GM23248 (cell line): Measurements from ENCODE around the gene KMT5B. TPM values are rescaled to one million over a fixed set of nuclear protein-coding genes. Genes with fewer than 3 reads are reported as not detected.

Experiments used
- DNase-seq: peaks from one replicate; pipeline ENCODE4 v3.0.0-alpha.2; 2015
- H2AFZ ChIP-seq: fragments of 200-600 bp; sonication (generic); 2 replicates; pipeline ENCODE4 v1.6.1; 2016; ENCODE audit warnings: antibody characterized with exemption
- H3F3A ChIP-seq: fragments of 200-600 bp; sonication (generic); 2 replicates; pipeline ENCODE4 v1.6.1; 2016; ENCODE audit warnings: mild to moderate bottlenecking, antibody characterized with exemption, mixed run types; ENCODE audit not compliant: insufficient read depth
- H3K27ac ChIP-seq: fragments of 200-600 bp; sonication (generic); 2 replicates; pipeline ENCODE4 v1.5.1; 2016; ENCODE audit warnings: mild to moderate bottlenecking
- H3K27me3 ChIP-seq: fragments of 200-600 bp; sonication (generic); replicated peaks from 2 replicates; pipeline ENCODE4 v1.6.1; 2016; ENCODE audit warnings: mild to moderate bottlenecking; ENCODE audit not compliant: insufficient read depth
- H3K36me3 ChIP-seq: fragments of 200-600 bp; sonication (generic); 2 replicates; pipeline ENCODE4 v1.6.1; 2016; ENCODE audit warnings: low read depth, mild to moderate bottlenecking
- H3K4me1 ChIP-seq: fragments of 200-600 bp; sonication (generic); 2 replicates; pipeline ENCODE4 v1.6.1; 2016; ENCODE audit warnings: mild to moderate bottlenecking; ENCODE audit not compliant: insufficient read depth
- H3K4me2 ChIP-seq: fragments of 200-600 bp; sonication (generic); one replicate; pipeline ENCODE4 v1.6.1; 2016; ENCODE audit warnings: mild to moderate bottlenecking; ENCODE audit not compliant: unreplicated experiment
- H3K4me3 ChIP-seq: fragments of 200-600 bp; sonication (generic); 2 replicates; pipeline ENCODE4 v1.5.1; 2016; ENCODE audit warnings: mild to moderate bottlenecking
- H3K79me2 ChIP-seq: fragments of 200-600 bp; sonication (generic); 2 replicates; pipeline ENCODE4 v1.6.1; 2016; ENCODE audit warnings: mild to moderate bottlenecking; ENCODE audit not compliant: insufficient read depth
- H3K9ac ChIP-seq: fragments of 200-600 bp; sonication (generic); 2 replicates; pipeline ENCODE4 v1.6.1; 2016; ENCODE audit warnings: mild to moderate bottlenecking
- H3K9me2 ChIP-seq: fragments of 200-600 bp; sonication (generic); 2 replicates; pipeline ENCODE4 v1.6.1; 2016; ENCODE audit warnings: mixed run types, mild to moderate bottlenecking, moderate library complexity; ENCODE audit not compliant: insufficient read depth
- H3K9me3 ChIP-seq: fragments of 200-600 bp; sonication (generic); one replicate; pipeline ENCODE4 v1.6.1; 2017; ENCODE audit warnings: low read depth
- H4K20me1 ChIP-seq: fragments of 200-600 bp; sonication (generic); 2 replicates; pipeline ENCODE4 v1.6.0; 2016; ENCODE audit not compliant: insufficient read depth
- EZH2 ChIP-seq: fragments of 200-600 bp; sonication (generic); IDR thresholded peaks from 2 replicates; pipeline ENCODE4 v1.6.1; 2018; ENCODE audit warnings: antibody characterized with exemption, mild to moderate bottlenecking; ENCODE audit not compliant: insufficient read depth, poor library complexity, severe bottlenecking
- EZH2phosphoT487 ChIP-seq: fragments of 200-600 bp; sonication (generic); IDR thresholded peaks from 2 replicates; pipeline ENCODE4 v1.6.1; 2018; ENCODE audit warnings: antibody characterized with exemption, moderate library complexity, mild to moderate bottlenecking, low read depth; ENCODE audit not compliant: insufficient read depth
- WGBS, 2 experiments: methylation state at CpG; one replicate each; pipeline ENCODE4 v1.1.6; 2015 to 2017; ENCODE audit warnings: low lambda C conversion rate in 2 of 2, low coverage in 1 of 2; ENCODE audit errors: missing lambda C conversion rate in 2 of 2; 5-methylcytosine and 5-hydroxymethylcytosine counted together
- in situ Hi-C: fragments of 300-500 bp; cut with MboI; formaldehyde crosslinking; loops from 2 replicates; pipeline ENCODE4 v1.15.0; 2020
- polyA plus RNA-seq: library from polyadenylated mRNA; unstranded; fragments of >200 nt; fragmentation: Nextera tagmentation; extraction: Ambion mirVana; gene quantifications from 2 replicates; pipeline ENCODE4 v1.2.1, GENCODE V29; 2016
- total RNA-seq: library from RNA; depleted of rRNA; stranded (reverse); fragments of >200 nt; shearing (Covaris generic); gene quantifications from 2 replicates; pipeline ENCODE4 v1.2.3, GENCODE V29; 2014

The KMT5B gene
- total and polyA plus RNA-seq, 2 experiments from 2014 or later, result 17.7 to 22.9 TPM

DNA sequence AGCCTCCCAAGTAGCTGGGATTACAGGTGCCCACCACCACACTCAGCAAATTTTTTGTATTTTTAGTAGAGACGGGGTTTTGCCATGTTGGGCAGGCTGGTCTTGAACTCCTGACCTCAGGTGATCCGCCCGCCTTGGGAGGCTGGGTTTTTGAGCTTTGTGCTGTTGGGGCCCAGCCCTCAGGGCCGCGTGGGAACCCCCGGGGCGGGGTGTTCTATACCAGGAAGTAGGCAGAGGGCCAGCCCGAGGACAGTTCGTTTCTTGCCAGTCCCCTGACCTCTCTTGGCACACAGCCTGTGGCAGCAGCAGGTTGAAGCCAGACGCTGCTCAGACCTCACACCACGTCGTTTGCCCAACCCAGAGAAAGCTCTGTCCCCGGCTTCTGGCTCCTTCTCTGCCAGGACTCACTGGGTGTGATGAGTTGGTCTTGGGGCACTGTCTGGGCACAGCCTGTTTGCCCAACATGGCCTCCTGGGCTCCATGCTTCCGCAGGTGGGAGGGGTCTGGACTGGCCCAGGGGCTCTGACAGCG, 67.0 kb downstream of the KMT5B start:
- Histone ChIP-seq H3K27me3 (no peaks in the 10 kb centered on the region), H3K9ac (no peak overlapping the region), H3K4me2 (no peak overlapping the region), H3F3A (no peaks in the 10 kb centered on the region), H3K36me3 (no peaks in the 10 kb centered on the region), H3K9me3 (no peaks in the 10 kb centered on the region), H3K4me3 (no peak overlapping the region), H2AFZ (no peak overlapping the region), H3K27ac (no peak overlapping the region), H3K4me1 (no peaks in the 10 kb centered on the region), H3K9me2 (no peaks in the 10 kb centered on the region), H4K20me1 (no peaks in the 10 kb centered on the region), H3K79me2 (no peaks in the 10 kb centered on the region)
- TF ChIP-seq EZH2 (no peak), EZH2phosphoT487 (no peak)
- no peak for DNase-seq
- in situ Hi-C loops, result no loop called here
- 71 to 73% methylated on average over 15 of the region's 15 CpGs for whole genome bisulfite sequencing, 2 experiments

- no peak for DNase-seq
- H3K9ac ChIP-seq, result no peak overlapping the region
- H3K9me3 ChIP-seq, result no peaks in the 10 kb centered on the region
- no peaks in the 10 kb centered on the region for H3K4me1 ChIP-seq
- TF ChIP-seq EZH2, result no peak
- no peak for TF ChIP-seq EZH2phosphoT487
- no peaks in the 10 kb centered on the region for H3F3A ChIP-seq
- H3K4me2 ChIP-seq, result no peak overlapping the region
- H3K79me2 ChIP-seq, result no peaks in the 10 kb centered on the region
- no peaks in the 10 kb centered on the region for H4K20me1 ChIP-seq
- no peak overlapping the region for H2AFZ ChIP-seq
- H3K9me2 ChIP-seq, result no peaks in the 10 kb centered on the region
- no peak overlapping the region for H3K27ac ChIP-seq
- no peak overlapping the region for H3K4me3 ChIP-seq
- no peaks in the 10 kb centered on the region for H3K27me3 ChIP-seq
- WGBS, 2 experiments, result 55 to 62% methylated on average over 12 to 14 of the region's 14 CpGs
- H3K36me3 ChIP-seq, result no peaks in the 10 kb centered on the region
- in situ Hi-C loops, result no loop called here
Measured at GRCh38 chr11:68145120-68145866, 67.8 kb downstream of the KMT5B start.

DNA sequence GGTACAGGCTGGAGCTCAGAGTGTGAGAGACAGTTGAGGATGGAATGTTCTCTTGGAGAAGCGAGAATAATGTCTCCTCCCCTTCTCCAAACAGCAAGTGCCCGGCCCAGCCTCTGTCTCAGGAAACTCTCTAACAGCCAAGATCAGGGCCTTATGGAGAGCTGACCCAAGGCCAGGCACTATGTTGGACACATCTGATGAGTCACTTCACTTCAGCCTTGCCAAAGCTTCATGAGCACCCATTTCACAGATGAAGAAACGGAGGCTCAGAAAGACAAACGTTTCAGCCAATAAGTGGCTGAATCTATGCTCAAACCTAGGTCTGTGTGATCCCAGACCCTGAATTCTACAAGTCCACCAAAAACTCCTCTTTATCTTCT, 69.8 kb downstream of the KMT5B start:
- no peak for TF ChIP-seq EZH2phosphoT487
- no peak for TF ChIP-seq EZH2
- Histone ChIP-seq H3K36me3 (no peaks in the 10 kb centered on the region), H3K9me3 (no peaks in the 10 kb centered on the region), H2AFZ (no peak overlapping the region), H4K20me1 (no peaks in the 10 kb centered on the region), H3K4me3 (no peak overlapping the region), H3K9me2 (no peaks in the 10 kb centered on the region), H3F3A (no peaks in the 10 kb centered on the region), H3K4me2 (no peak overlapping the region), H3K27ac (no peak overlapping the region), H3K79me2 (no peaks in the 10 kb centered on the region), H3K27me3 (no peaks in the 10 kb centered on the region), H3K4me1 (no peaks in the 10 kb centered on the region), H3K9ac (no peak overlapping the region)
- DNase-seq, result no peak
- in situ Hi-C loops, result no loop called here
- WGBS, 2 experiments, result 71 to 74% methylated on average over 4 of the region's 4 CpGs

- Histone ChIP-seq H3F3A (no peaks in the 10 kb centered on the region), H3K9me2 (no peaks in the 10 kb centered on the region), H3K9me3 (no peaks in the 10 kb centered on the region), H3K4me2 (no peak overlapping the region), H3K9ac (no peak overlapping the region), H3K4me1 (no peaks in the 10 kb centered on the region), H3K4me3 (no peak overlapping the region), H3K36me3 (no peaks in the 10 kb centered on the region), H3K27ac (no peak overlapping the region), H2AFZ (no peak overlapping the region), H4K20me1 (no peaks in the 10 kb centered on the region), H3K79me2 (no peaks in the 10 kb centered on the region), H3K27me3 (no peaks in the 10 kb centered on the region)
- DNase-seq, result no peak
- TF ChIP-seq EZH2phosphoT487 (no peak), EZH2 (no peak)
- WGBS, 2 experiments, result 85 to 89% methylated on average over 16 of the region's 16 CpGs
- in situ Hi-C loops, result no loop called here
Measured at GRCh38 chr11:68142441-68143309, 70.4 kb downstream of the KMT5B start.
